SK-N-SH (cell line): ENCODE results near the gene RIOK3. TPM values are rescaled to one million over a fixed set of nuclear protein-coding genes. Genes with fewer than 3 reads are reported as not detected.

ENCODE experiments used
- CTCF ChIA-PET: fragments of 300-600, 350-600 bp; formaldehyde crosslinking; extraction: SDS; loops from one replicate; lab custom pipeline; 2021; lab: Yijun Ruan, JAX
- POLR2A ChIA-PET: fragments of 350-600 bp; sonication (Branson Sonifier 250); formaldehyde crosslinking; extraction: SDS; loops from one replicate; lab custom pipeline; 2020; ENCODE audit warnings: antibody characterized with exemption, inconsistent platforms; lab: Yijun Ruan, JAX
- DNase-seq: peaks from one replicate; pipeline ENCODE4 v3.0.0; 2012
- H2AFZ ChIP-seq: fragments of 200-600 bp; sonication (generic); 2 replicates; pipeline ENCODE4 v1.8.1; 2016; ENCODE audit warnings: antibody characterized with exemption, mild to moderate bottlenecking, low read depth
- H3F3A ChIP-seq: fragments of 200-600 bp; sonication (generic); replicated peaks from 2 replicates; pipeline ENCODE3; 2016; ENCODE audit warnings: antibody characterized with exemption, mild to moderate bottlenecking; ENCODE audit not compliant: insufficient read depth
- H3K27ac ChIP-seq, 2 experiments: fragments of 200-500 bp in 1 of 2; fragments of 200-600 bp in 1 of 2; sonication (Bioruptor generic) in 1 of 2; sonication (generic), shearing (Covaris generic) in 1 of 2; 2 replicates each; pipeline versions ENCODE4 v1.5.1 to v1.6.1; 2014 to 2016; ENCODE audit warnings: low read depth in 2 of 2, inconsistent platforms in 1 of 2, low read length in 1 of 2, mild to moderate bottlenecking in 1 of 2, mixed read lengths in 1 of 2
- H3K27me3 ChIP-seq: fragments of 200-600 bp; sonication (generic), shearing (Covaris generic); 2 replicates; pipeline ENCODE4 v1.6.1; 2016; ENCODE audit warnings: mixed run types; ENCODE audit not compliant: insufficient read depth
- H3K36me3 ChIP-seq, 2 experiments: fragments of 200-500 bp in 1 of 2; fragments of 200-600 bp in 1 of 2; sonication (Bioruptor generic) in 1 of 2; sonication (generic) in 1 of 2; replicated peaks in 1 of 2; 2 replicates each; pipeline versions ENCODE3 to v1.5.1; 2014 to 2016; ENCODE audit warnings: low read length in 1 of 2, mild to moderate bottlenecking in 1 of 2; ENCODE audit not compliant: insufficient read depth in 2 of 2, control insufficient read depth in 1 of 2
- H3K4me1 ChIP-seq, 2 experiments: fragments of 200-500 bp in 1 of 2; fragments of 200-600 bp in 1 of 2; sonication (Bioruptor generic) in 1 of 2; sonication (generic), shearing (Covaris generic) in 1 of 2; 2 replicates each; pipeline versions ENCODE4 v1.5.1 to v1.6.1; 2014 to 2016; ENCODE audit warnings: low read depth in 1 of 2, low read length in 1 of 2, mixed run types in 1 of 2; ENCODE audit not compliant: insufficient read depth in 2 of 2, control insufficient read depth in 1 of 2
- H3K4me2 ChIP-seq: fragments of 200-600 bp; sonication (generic), shearing (Covaris generic); 2 replicates; pipeline ENCODE4 v1.6.1; 2017; ENCODE audit warnings: mixed run types
- H3K4me3 ChIP-seq, 2 experiments: fragments of 200-500 bp in 1 of 2; fragments of 200-600 bp in 1 of 2; sonication (Bioruptor generic) in 1 of 2; sonication (generic), shearing (Covaris generic) in 1 of 2; 2 replicates each; pipeline versions ENCODE4 v1.5.1 to v1.8.1; 2014 to 2016; ENCODE audit warnings: low read depth in 2 of 2, inconsistent platforms in 1 of 2, low read length in 1 of 2, mild to moderate bottlenecking in 1 of 2, mixed read lengths in 1 of 2, moderate library complexity in 1 of 2
- H3K79me2 ChIP-seq: fragments of 200-600 bp; sonication (generic); 2 replicates; pipeline ENCODE4 v1.8.1; 2017; ENCODE audit warnings: mild to moderate bottlenecking; ENCODE audit not compliant: insufficient read depth
- H3K9ac ChIP-seq: fragments of 200-600 bp; sonication (generic); 2 replicates; pipeline ENCODE4 v1.6.1; 2017; ENCODE audit warnings: mixed run types
- H3K9me2 ChIP-seq: fragments of 200-600 bp; sonication (generic); 2 replicates; pipeline ENCODE4 v1.6.1; 2017; ENCODE audit warnings: mixed run types
- H3K9me3 ChIP-seq: fragments of 200-600 bp; sonication (generic); 2 replicates; pipeline ENCODE4 v1.6.1; 2017; ENCODE audit warnings: mixed run types, mild to moderate bottlenecking, moderate library complexity
- H4K20me1 ChIP-seq: fragments of 200-600 bp; sonication (generic); 2 replicates; pipeline ENCODE4 v1.6.1; 2017; ENCODE audit warnings: mild to moderate bottlenecking, mixed run types; ENCODE audit not compliant: insufficient read depth
- ELF1 ChIP-seq: IDR thresholded peaks from 2 replicates; pipeline ENCODE4 v1.4.0; 2012
- EZH2phosphoT487 ChIP-seq: fragments of 200-600 bp; sonication (generic); IDR thresholded peaks from 2 replicates; pipeline ENCODE4 v1.6.1; 2017; ENCODE audit warnings: low read depth, mixed run types, mild to moderate bottlenecking, antibody characterized with exemption, moderate library complexity, borderline replicate concordance
- FOSL2 ChIP-seq: IDR thresholded peaks from 2 replicates; pipeline ENCODE4 v1.4.0; 2012; ENCODE audit warnings: low read depth, mild to moderate bottlenecking, moderate library complexity, borderline replicate concordance
- FOXJ3 ChIP-seq: sonication (generic); formaldehyde crosslinking; IDR thresholded peaks from 2 replicates; pipeline ENCODE4 v1.5.1; 2020; ENCODE audit warnings: mild to moderate bottlenecking, missing genetic modification reagents
- GATA2 ChIP-seq: sonication (generic); formaldehyde crosslinking; IDR thresholded peaks from 2 replicates; pipeline ENCODE4 v1.5.0; 2020; ENCODE audit warnings: mild to moderate bottlenecking, missing genetic modification reagents
- JUND ChIP-seq: IDR thresholded peaks from 2 replicates; pipeline ENCODE4 v1.4.0; 2012
- MEF2A ChIP-seq: IDR thresholded peaks from 2 replicates; pipeline ENCODE4 v1.4.0; 2012; ENCODE audit warnings: low read depth, borderline replicate concordance
- NFIC ChIP-seq: IDR thresholded peaks from 2 replicates; pipeline ENCODE4 v1.4.0; 2012; ENCODE audit warnings: borderline replicate concordance
- RXRA ChIP-seq: IDR thresholded peaks from 2 replicates; pipeline ENCODE4 v1.4.0; 2012; ENCODE audit warnings: low read depth, mild to moderate bottlenecking, borderline replicate concordance
- SIN3A ChIP-seq: IDR thresholded peaks from 2 replicates; pipeline ENCODE4 v1.6.1; 2012; ENCODE audit warnings: low read depth, mild to moderate bottlenecking, low read length, moderate library complexity, borderline replicate concordance
- TCF12 ChIP-seq: IDR thresholded peaks from 2 replicates; pipeline ENCODE4 v1.4.0; 2012
- TEAD4 ChIP-seq: IDR thresholded peaks from 2 replicates; pipeline ENCODE4 v1.4.0; 2012; ENCODE audit warnings: mild to moderate bottlenecking, borderline replicate concordance; ENCODE audit not compliant: insufficient read depth
- YY1 ChIP-seq: IDR thresholded peaks from 2 replicates; pipeline ENCODE4 v1.4.0; 2012; ENCODE audit warnings: low read depth, mild to moderate bottlenecking
- WGBS: methylation state at CpG from one replicate; pipeline ENCODE4 v1.1.6; 2017; ENCODE audit warnings: low lambda C conversion rate; 5-methylcytosine and 5-hydroxymethylcytosine counted together
- polyA plus RNA-seq, 3 experiments: library from polyadenylated mRNA; depleted of rRNA; stranded (reverse); fragments of >200 nt; gene quantifications; 2 replicates each; pipeline ENCODE4 v1.2.3, GENCODE V29; 2012
- TF ChIP-seq, protein P1 (sequence below): IDR thresholded peaks from 2 replicates; pipeline ENCODE4 v1.4.0; 2012; ENCODE audit warnings: low read depth, borderline replicate concordance
- TF ChIP-seq, protein P2 (sequence below): fragments of 150-350 bp; IDR thresholded peaks from 2 replicates; pipeline ENCODE4 v1.6.1; 2017; ENCODE audit warnings: antibody characterized with exemption, low read length, low read depth, borderline replicate concordance
- TF ChIP-seq, protein P3 (sequence below): IDR thresholded peaks from 2 replicates; pipeline ENCODE4 v1.6.1; 2012; ENCODE audit warnings: mild to moderate bottlenecking, low read depth, low read length, moderate library complexity
- TF ChIP-seq, protein P4 (sequence below): fragments of 150-350 bp; IDR thresholded peaks from 2 replicates; pipeline ENCODE4 v1.6.1; 2016; ENCODE audit warnings: mild to moderate bottlenecking, low read depth, low read length
- TF ChIP-seq, protein P5 (sequence below): IDR thresholded peaks from 2 replicates; pipeline ENCODE4 v1.4.0; 2012; ENCODE audit warnings: low read depth

RIOK3 gene
- polyA plus RNA-seq, 1 of the 3 experiments (the other 2 are of a cell fraction), result 12.3 TPM

DNA sequence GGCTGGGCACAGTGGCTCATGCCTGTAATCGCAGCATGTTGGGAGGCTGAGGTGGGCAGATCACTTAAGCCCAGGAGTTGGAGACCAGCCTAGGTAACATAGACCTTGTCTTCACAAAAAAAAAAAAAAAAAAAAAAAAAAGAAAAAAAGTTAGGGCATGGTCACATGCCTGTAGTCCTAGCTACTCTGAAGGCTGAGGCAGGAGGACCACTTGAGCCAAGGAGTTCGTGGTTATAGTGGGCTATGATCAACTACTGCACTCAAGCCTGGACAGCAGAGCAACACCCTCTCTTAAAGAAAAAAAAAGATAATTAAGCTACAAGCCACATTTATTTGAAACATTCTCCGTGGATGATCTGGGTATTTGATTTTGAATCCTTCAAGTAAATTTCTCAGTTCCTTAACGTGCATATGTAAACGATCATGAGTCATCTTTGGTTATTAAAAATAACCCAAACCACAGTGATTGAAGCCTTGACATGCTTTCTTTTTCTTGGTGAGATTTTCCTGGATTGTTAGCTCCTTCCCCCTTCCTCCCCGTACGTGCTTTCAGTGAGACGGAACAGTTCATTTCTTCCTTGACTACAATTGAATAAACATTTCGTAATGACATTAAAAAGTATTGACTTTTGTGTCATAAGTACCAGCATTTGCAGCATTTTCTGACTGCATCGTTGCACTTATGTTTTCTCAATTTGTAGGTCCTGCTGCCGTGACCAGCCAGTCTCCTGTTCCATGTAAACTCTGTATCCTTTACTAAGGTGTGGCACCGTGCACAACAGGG, 70.5 kb downstream of the RIOK3 start:
- H3K4me2 ChIP-seq, result no peak overlapping the region
- no peak for TF ChIP-seq FOSL2
- TF ChIP-seq NFIC, result no peak
- TF ChIP-seq MEF2A, result no peak
- TF ChIP-seq TEAD4, result no peak
- no peak for TF ChIP-seq ELF1
- TF ChIP-seq FOXJ3 (CRISPR knock-in tag), result no peak
- TF ChIP-seq, protein P1, sequence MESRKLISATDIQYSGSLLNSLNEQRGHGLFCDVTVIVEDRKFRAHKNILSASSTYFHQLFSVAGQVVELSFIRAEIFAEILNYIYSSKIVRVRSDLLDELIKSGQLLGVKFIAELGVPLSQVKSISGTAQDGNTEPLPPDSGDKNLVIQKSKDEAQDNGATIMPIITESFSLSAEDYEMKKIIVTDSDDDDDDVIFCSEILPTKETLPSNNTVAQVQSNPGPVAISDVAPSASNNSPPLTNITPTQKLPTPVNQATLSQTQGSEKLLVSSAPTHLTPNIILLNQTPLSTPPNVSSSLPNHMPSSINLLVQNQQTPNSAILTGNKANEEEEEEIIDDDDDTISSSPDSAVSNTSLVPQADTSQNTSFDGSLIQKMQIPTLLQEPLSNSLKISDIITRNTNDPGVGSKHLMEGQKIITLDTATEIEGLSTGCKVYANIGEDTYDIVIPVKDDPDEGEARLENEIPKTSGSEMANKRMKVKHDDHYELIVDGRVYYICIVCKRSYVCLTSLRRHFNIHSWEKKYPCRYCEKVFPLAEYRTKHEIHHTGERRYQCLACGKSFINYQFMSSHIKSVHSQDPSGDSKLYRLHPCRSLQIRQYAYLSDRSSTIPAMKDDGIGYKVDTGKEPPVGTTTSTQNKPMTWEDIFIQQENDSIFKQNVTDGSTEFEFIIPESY, result no peak
- no peak for TF ChIP-seq JUND
- TF ChIP-seq, protein P2, sequence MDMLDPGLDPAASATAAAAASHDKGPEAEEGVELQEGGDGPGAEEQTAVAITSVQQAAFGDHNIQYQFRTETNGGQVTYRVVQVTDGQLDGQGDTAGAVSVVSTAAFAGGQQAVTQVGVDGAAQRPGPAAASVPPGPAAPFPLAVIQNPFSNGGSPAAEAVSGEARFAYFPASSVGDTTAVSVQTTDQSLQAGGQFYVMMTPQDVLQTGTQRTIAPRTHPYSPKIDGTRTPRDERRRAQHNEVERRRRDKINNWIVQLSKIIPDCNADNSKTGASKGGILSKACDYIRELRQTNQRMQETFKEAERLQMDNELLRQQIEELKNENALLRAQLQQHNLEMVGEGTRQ, result no peak
- TF ChIP-seq YY1, result no peak
- TF ChIP-seq TCF12, result no peak
- TF ChIP-seq, all 33 proteins: peak for 0
- DNase-seq, result no peak
- Histone ChIP-seq H3K9me3 (no peaks in the 10 kb centered on the region), H3F3A (peaks cover 7% of the 10 kb centered on the region), H3K4me3 (no peak overlapping the region), H3K9me2 (no peaks in the 10 kb centered on the region), H3K27ac (0 out of 4 replicates have a peak overlapping the region, but pooled peaks of 1 of the 2 experiments have one; percentile 12), H3K9ac (no peak overlapping the region), H3K4me1 (peaks cover 0 to 5% of the 10 kb centered on the region in 2 experiments; a peak in 1 of 4 replicates), H3K27me3 (no peaks in the 10 kb centered on the region), H3K79me2 (no peaks in the 10 kb centered on the region; the same call in none of the 2 replicates), H2AFZ (no peak overlapping the region), H3K36me3 (peaks cover 56 to 73% of the 10 kb centered on the region in 2 experiments), H4K20me1 (no peaks in the 10 kb centered on the region)
- ChIA-PET POLR2A (interaction anchor here (0.6 kb wide), 1 partner anchor 25 kb away, joined by 3 read pairs; no protein-coding TSS in a partner anchor), CTCF (interaction anchor here (1.0 to 1.3 kb wide), 3 partner anchors 8 to 23 kb away, joined by 3 to 5 read pairs (median 3); no protein-coding TSS in a partner anchor)
- 86% methylated on average over 12 of the region's 12 CpGs for WGBS

DNA sequence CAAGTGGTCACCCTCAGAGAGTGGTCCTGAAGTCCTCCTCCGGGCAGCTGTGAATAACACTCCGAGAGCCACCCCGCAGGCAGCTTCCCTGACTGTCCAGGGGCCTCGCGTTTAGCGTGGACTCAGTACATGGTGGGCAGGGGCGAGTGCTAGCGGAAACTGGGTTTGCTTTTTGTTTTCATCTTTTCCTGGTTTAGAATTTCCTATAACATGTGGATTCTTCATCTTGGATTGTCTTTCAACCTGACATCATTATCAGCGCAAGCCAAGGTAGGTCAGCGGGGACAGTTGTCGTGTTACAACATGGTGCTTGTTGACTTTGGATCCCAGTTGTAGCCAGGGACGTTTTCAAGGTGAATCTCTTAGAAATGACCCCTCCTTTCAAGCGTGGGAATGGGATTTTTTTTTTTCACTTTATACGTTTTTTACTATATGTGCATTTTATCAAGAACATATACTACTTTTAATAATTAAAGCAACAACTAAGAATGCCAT, 71.2 kb downstream of the RIOK3 start:
- no peak overlapping the region for H3K4me3 ChIP-seq
- TF ChIP-seq ELF1, result no peak
- no peak for TF ChIP-seq SIN3A
- TF ChIP-seq RXRA, result no peak
- TF ChIP-seq, protein P3, sequence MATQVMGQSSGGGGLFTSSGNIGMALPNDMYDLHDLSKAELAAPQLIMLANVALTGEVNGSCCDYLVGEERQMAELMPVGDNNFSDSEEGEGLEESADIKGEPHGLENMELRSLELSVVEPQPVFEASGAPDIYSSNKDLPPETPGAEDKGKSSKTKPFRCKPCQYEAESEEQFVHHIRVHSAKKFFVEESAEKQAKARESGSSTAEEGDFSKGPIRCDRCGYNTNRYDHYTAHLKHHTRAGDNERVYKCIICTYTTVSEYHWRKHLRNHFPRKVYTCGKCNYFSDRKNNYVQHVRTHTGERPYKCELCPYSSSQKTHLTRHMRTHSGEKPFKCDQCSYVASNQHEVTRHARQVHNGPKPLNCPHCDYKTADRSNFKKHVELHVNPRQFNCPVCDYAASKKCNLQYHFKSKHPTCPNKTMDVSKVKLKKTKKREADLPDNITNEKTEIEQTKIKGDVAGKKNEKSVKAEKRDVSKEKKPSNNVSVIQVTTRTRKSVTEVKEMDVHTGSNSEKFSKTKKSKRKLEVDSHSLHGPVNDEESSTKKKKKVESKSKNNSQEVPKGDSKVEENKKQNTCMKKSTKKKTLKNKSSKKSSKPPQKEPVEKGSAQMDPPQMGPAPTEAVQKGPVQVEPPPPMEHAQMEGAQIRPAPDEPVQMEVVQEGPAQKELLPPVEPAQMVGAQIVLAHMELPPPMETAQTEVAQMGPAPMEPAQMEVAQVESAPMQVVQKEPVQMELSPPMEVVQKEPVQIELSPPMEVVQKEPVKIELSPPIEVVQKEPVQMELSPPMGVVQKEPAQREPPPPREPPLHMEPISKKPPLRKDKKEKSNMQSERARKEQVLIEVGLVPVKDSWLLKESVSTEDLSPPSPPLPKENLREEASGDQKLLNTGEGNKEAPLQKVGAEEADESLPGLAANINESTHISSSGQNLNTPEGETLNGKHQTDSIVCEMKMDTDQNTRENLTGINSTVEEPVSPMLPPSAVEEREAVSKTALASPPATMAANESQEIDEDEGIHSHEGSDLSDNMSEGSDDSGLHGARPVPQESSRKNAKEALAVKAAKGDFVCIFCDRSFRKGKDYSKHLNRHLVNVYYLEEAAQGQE, result no peak
- no peak for TF ChIP-seq GATA2 (CRISPR knock-in tag)
- no peak for TF ChIP-seq FOXJ3 (CRISPR knock-in tag)
- TF ChIP-seq, protein P4, sequence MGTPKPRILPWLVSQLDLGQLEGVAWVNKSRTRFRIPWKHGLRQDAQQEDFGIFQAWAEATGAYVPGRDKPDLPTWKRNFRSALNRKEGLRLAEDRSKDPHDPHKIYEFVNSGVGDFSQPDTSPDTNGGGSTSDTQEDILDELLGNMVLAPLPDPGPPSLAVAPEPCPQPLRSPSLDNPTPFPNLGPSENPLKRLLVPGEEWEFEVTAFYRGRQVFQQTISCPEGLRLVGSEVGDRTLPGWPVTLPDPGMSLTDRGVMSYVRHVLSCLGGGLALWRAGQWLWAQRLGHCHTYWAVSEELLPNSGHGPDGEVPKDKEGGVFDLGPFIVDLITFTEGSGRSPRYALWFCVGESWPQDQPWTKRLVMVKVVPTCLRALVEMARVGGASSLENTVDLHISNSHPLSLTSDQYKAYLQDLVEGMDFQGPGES, result no peak
- TF ChIP-seq EZH2phosphoT487, result no peak
- TF ChIP-seq MEF2A, result no peak
- TF ChIP-seq, protein P5, sequence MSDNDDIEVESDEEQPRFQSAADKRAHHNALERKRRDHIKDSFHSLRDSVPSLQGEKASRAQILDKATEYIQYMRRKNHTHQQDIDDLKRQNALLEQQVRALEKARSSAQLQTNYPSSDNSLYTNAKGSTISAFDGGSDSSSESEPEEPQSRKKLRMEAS, result no peak
- TF ChIP-seq TCF12, result no peak

More for the DNA sequence above, 71.2 kb downstream of the RIOK3 start:
- no peaks in the 10 kb centered on the region for H3K27me3 ChIP-seq
- H3K4me2 ChIP-seq, result no peak overlapping the region
- H3K36me3 ChIP-seq, result peaks cover 50 to 71% of the 10 kb centered on the region in 2 experiments
- H3K27ac ChIP-seq, result no peak overlapping the region
- WGBS, result 94% methylated on average over 14 of the region's 14 CpGs
- POLR2A ChIA-PET, result no interaction called here
- H4K20me1 ChIP-seq, result no peaks in the 10 kb centered on the region
- peaks cover 0 to 11% of the 10 kb centered on the region in 2 experiments; a peak in 2 of 4 replicates for H3K4me1 ChIP-seq
- no peak overlapping the region for H2AFZ ChIP-seq
- H3K9me3 ChIP-seq, result no peaks in the 10 kb centered on the region
- no peaks in the 10 kb centered on the region; the same call in none of the 2 replicates for H3K79me2 ChIP-seq
- DNase-seq, result no peak
- peaks cover 11% of the 10 kb centered on the region for H3F3A ChIP-seq
- H3K9ac ChIP-seq, result no peak overlapping the region
- CTCF ChIA-PET, result interaction anchor here (1.0 to 1.2 kb wide), 3 partner anchors 8 to 24 kb away, joined by 3 to 5 read pairs (median 3); no protein-coding TSS in a partner anchor
- H3K9me2 ChIP-seq, result no peaks in the 10 kb centered on the region
